HepG2 (cell line): ENCODE results near the gene DIP2C. TPM values are rescaled to one million over a fixed set of nuclear protein-coding genes. Genes with fewer than 3 reads are reported as not detected.

ENCODE experiments used
- ATAC-seq: fragments of 200-7000 bp; cut with Tn5 transposase; 3 replicates; pipeline ENCODE4 v1.9.1; 2020; ENCODE audit warnings: mild to moderate bottlenecking, moderate library complexity
- BruUV-seq: library from RNA; stranded (reverse); fragments of 400-500 nt; replicated peaks from 2 replicates; lab custom pipeline; 2021; lab: Mats Ljungman, UMichigan
- CTCF ChIA-PET: fragments of 300-600 bp; formaldehyde crosslinking; extraction: SDS; loops from one replicate; lab custom pipeline; 2021; ENCODE audit warnings: low total read pairs, inconsistent platforms, low intra/inter-chr PET ratio; lab: Yijun Ruan, JAX
- POLR2A ChIA-PET: fragments of 350-600 bp; sonication (Branson Sonifier 250); formaldehyde crosslinking; loops from one replicate; lab custom pipeline; 2020; ENCODE audit warnings: antibody characterized with exemption, inconsistent platforms; lab: Yijun Ruan, JAX
- DNase-seq: peaks from one replicate; pipeline ENCODE4 v3.0.0-alpha.2; 2015; ENCODE audit warnings: low spot score
- FAIRE-seq: peaks from 3 replicates; lab custom pipeline; 2011; peaks lifted over from hg19 to GRCh38; lab: Jason Lieb, UNC
- H2AFZ ChIP-seq: one replicate; pipeline ENCODE4 v1.6.1; 2011; ENCODE audit warnings: low read length, inconsistent platforms
- H3K27ac ChIP-seq: fragments of 300-600 bp; 3 replicates; pipeline ENCODE4 v1.8.0; 2011; ENCODE audit warnings: mixed run types, mild to moderate bottlenecking, mixed read lengths, low read length, inconsistent platforms; ENCODE audit not compliant: insufficient read depth; ENCODE audit errors: extremely low read length
- H3K27me3 ChIP-seq, 2 experiments: fragments of 200-600 bp in 1 of 2; 2 replicates in 1 of 2; 3 replicates in 1 of 2; pipeline versions ENCODE4 v1.6.0 to v1.8.0; 2011; ENCODE audit warnings: low read length in 2 of 2, mild to moderate bottlenecking in 2 of 2, moderate library complexity in 2 of 2, inconsistent platforms in 1 of 2; ENCODE audit not compliant: insufficient read depth in 2 of 2, control insufficient read depth in 1 of 2
- H3K36me3 ChIP-seq, 2 experiments: fragments of 200-600 bp in 1 of 2; replicated peaks in 1 of 2; 2 replicates in 1 of 2; 3 replicates in 1 of 2; pipeline versions ENCODE4 v1.5.1 to v1.8.0; 2011; ENCODE audit warnings: low read length in 2 of 2, inconsistent platforms in 1 of 2; ENCODE audit not compliant: insufficient read depth in 2 of 2, control insufficient read depth in 1 of 2
- H3K4me1 ChIP-seq: 2 replicates; pipeline ENCODE4 v1.5.1; 2012; ENCODE audit warnings: low read length, inconsistent platforms; ENCODE audit not compliant: insufficient read depth
- H3K4me2 ChIP-seq: 2 replicates; pipeline ENCODE4 v1.6.0; 2011; ENCODE audit warnings: low read depth, low read length, inconsistent platforms
- H3K4me3 ChIP-seq, 3 experiments: fragments of 200-600 bp in 1 of 3; sonication (generic), shearing (Covaris generic) in 1 of 3; replicated peaks in 1 of 3; 2 replicates each; pipeline ENCODE4 v1.5.1; 2011 to 2016; ENCODE audit warnings: low read length in 3 of 3, inconsistent platforms in 2 of 3, low read depth in 2 of 3, mild to moderate bottlenecking in 2 of 3, control low read depth in 1 of 3, mixed read lengths in 1 of 3; ENCODE audit not compliant: insufficient read depth in 1 of 3
- H3K79me2 ChIP-seq: one replicate; pipeline ENCODE4 v1.6.1; 2011; ENCODE audit warnings: low read length, inconsistent platforms; ENCODE audit not compliant: insufficient read depth
- H3K9ac ChIP-seq: 2 replicates; pipeline ENCODE4 v1.6.0; 2011; ENCODE audit warnings: mild to moderate bottlenecking, low read depth, low read length, inconsistent platforms; ENCODE audit not compliant: insufficient read depth
- H3K9me3 ChIP-seq: 2 replicates; pipeline ENCODE4 v1.5.1; 2012; ENCODE audit warnings: mild to moderate bottlenecking, low read length
- H4K20me1 ChIP-seq: 2 replicates; pipeline ENCODE4 v1.6.0; 2011; ENCODE audit warnings: inconsistent platforms, mild to moderate bottlenecking, low read length, moderate library complexity; ENCODE audit not compliant: insufficient read depth
- BCL6 ChIP-seq: IDR thresholded peaks from 2 replicates; pipeline ENCODE4 v1.6.1; 2016; ENCODE audit warnings: missing genetic modification reagents, missing compliant biosample characterization
- IRX3 ChIP-seq: sonication (generic); formaldehyde crosslinking; IDR thresholded peaks from 2 replicates; pipeline ENCODE4 v1.8.1; 2023; ENCODE audit warnings: mild to moderate bottlenecking, low read depth, missing genetic modification reagents, borderline replicate concordance
- KDM4B ChIP-seq: sonication (generic); formaldehyde crosslinking; IDR thresholded peaks from 2 replicates; pipeline ENCODE4 v1.4.0; 2020; ENCODE audit warnings: missing genetic modification reagents
- KLF6 ChIP-seq: IDR thresholded peaks from 2 replicates; pipeline ENCODE4 v1.8.0; 2016; ENCODE audit warnings: missing biosample characterization, missing genetic modification reagents
- MED8 ChIP-seq: sonication (generic); formaldehyde crosslinking; IDR thresholded peaks from 2 replicates; pipeline ENCODE4 v1.8.1; 2023; ENCODE audit warnings: mild to moderate bottlenecking, missing genetic modification reagents; ENCODE audit not compliant: insufficient replicate concordance
- NONO ChIP-seq, 2 experiments: fragments of 450-650 bp in 1 of 2; sonication (generic) in 1 of 2; formaldehyde crosslinking in 1 of 2; IDR thresholded peaks in 1 of 2; conservative IDR thresholded peaks in 1 of 2; 2 replicates each; pipeline versions ENCODE4 v1.6.1 to v1.8.0; 2017 to 2022; ENCODE audit warnings: mild to moderate bottlenecking in 1 of 2, missing genetic modification reagents in 1 of 2, moderate library complexity in 1 of 2
- TBX2 ChIP-seq: sonication (generic); formaldehyde crosslinking; IDR thresholded peaks from 2 replicates; pipeline ENCODE4 v1.5.0; 2020; ENCODE audit warnings: missing genetic modification reagents, mild to moderate bottlenecking, borderline replicate concordance
- TIGD3 ChIP-seq: sonication (generic); formaldehyde crosslinking; IDR thresholded peaks from 2 replicates; pipeline ENCODE4 v1.5.1; 2020; ENCODE audit warnings: mild to moderate bottlenecking, missing genetic modification reagents, borderline replicate concordance
- UBTF ChIP-seq: sonication (generic); formaldehyde crosslinking; IDR thresholded peaks from 2 replicates; pipeline ENCODE4 v1.4.0; 2020; ENCODE audit warnings: mild to moderate bottlenecking, missing genetic modification reagents
- ZBTB1 ChIP-seq: sonication (generic); formaldehyde crosslinking; IDR thresholded peaks from 2 replicates; pipeline ENCODE4 v1.4.0; 2020; ENCODE audit warnings: missing genetic modification reagents, borderline replicate concordance
- ZBTB20 ChIP-seq: sonication (generic); formaldehyde crosslinking; IDR thresholded peaks from 2 replicates; pipeline ENCODE4 v1.8.1; 2023; ENCODE audit warnings: missing genetic modification reagents, low read depth, mild to moderate bottlenecking, borderline replicate concordance
- ZNF781 ChIP-seq: sonication (generic); formaldehyde crosslinking; IDR thresholded peaks from 2 replicates; pipeline ENCODE4 v1.5.1; 2020; ENCODE audit warnings: borderline replicate concordance, mild to moderate bottlenecking, missing genetic modification reagents; ENCODE audit errors: not compliant biosample characterization
- ZNF883 ChIP-seq: sonication (generic); formaldehyde crosslinking; IDR thresholded peaks from 2 replicates; pipeline ENCODE4 v1.5.1; 2020; ENCODE audit warnings: mild to moderate bottlenecking, missing genetic modification reagents; ENCODE audit errors: not compliant biosample characterization
- ZZZ3 ChIP-seq: sonication (generic); formaldehyde crosslinking; IDR thresholded peaks from 2 replicates; pipeline ENCODE4 v1.4.0; 2020; ENCODE audit warnings: missing genetic modification reagents, mild to moderate bottlenecking, borderline replicate concordance
- WGBS: methylation state at CpG from one replicate; pipeline ENCODE4 v1.1.6; 2017; ENCODE audit warnings: low lambda C conversion rate; 5-methylcytosine and 5-hydroxymethylcytosine counted together
- in situ Hi-C: cut with HindIII; loops from 2 replicates; pipeline ENCODE4 v1.10.0; 2017; ENCODE audit warnings: low pct_unique_long_range_greater_than_20kb; ENCODE audit not compliant: extremely low pct_ligation_motif_present
- intact Hi-C: fragments of 100-400 bp; cut with micrococcal nuclease; formaldehyde crosslinking; loops from one replicate; pipeline ENCODE4 v1.10.0; 2022; ENCODE audit not compliant: unreplicated experiment
- polyA plus RNA-seq, 8 experiments: library from polyadenylated mRNA; depleted of rRNA in 3 of 8; stranded (reverse) in 7 of 8; unstranded in 1 of 8; fragments of >200 nt; fragmentation: Illumina TruSeq in 4 of 8; extraction: Trizol in 4 of 8; gene quantifications; 2 replicates each; pipeline versions ENCODE4 v1.2.1 to v1.2.3, GENCODE V29; 2011 to 2016; ENCODE audit warnings: low read depth in 4 of 8, missing spikeins in 1 of 8, mixed read lengths in 1 of 8; ENCODE audit not compliant: insufficient read depth in 1 of 8
- total RNA-seq, 5 experiments: library from RNA; depleted of rRNA; stranded (reverse); fragments of >200 nt; fragmentation: Illumina TruSeq; extraction: Trizol; gene quantifications; 2 replicates each; pipeline ENCODE4 v1.2.3, GENCODE V29; 2016; ENCODE audit warnings: low read depth in 1 of 5
- TF ChIP-seq, protein P1 (sequence below): sonication (generic); formaldehyde crosslinking; IDR thresholded peaks from 2 replicates; pipeline ENCODE4 v1.4.0; 2020; ENCODE audit warnings: missing genetic modification reagents

DIP2C gene
- total and polyA plus RNA-seq, 2 of the 13 experiments (the other 11 are each of a cell fraction or from before 2014, with no cell fraction given), result 2.2 to 2.7 TPM

- TF ChIP-seq, protein P1, sequence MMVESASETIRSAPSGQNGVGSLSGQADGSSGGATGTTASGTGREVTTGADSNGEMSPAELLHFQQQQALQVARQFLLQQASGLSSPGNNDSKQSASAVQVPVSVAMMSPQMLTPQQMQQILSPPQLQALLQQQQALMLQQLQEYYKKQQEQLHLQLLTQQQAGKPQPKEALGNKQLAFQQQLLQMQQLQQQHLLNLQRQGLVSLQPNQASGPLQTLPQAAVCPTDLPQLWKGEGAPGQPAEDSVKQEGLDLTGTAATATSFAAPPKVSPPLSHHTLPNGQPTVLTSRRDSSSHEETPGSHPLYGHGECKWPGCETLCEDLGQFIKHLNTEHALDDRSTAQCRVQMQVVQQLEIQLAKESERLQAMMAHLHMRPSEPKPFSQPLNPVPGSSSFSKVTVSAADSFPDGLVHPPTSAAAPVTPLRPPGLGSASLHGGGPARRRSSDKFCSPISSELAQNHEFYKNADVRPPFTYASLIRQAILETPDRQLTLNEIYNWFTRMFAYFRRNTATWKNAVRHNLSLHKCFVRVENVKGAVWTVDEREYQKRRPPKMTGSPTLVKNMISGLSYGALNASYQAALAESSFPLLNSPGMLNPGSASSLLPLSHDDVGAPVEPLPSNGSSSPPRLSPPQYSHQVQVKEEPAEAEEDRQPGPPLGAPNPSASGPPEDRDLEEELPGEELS (CRISPR knock-in tag), result no peak
- no peak for TF ChIP-seq TIGD3 (CRISPR knock-in tag)
- no peak for TF ChIP-seq IRX3 (CRISPR knock-in tag)
- no peak for TF ChIP-seq MED8 (CRISPR knock-in tag)
- no peak for TF ChIP-seq KDM4B (CRISPR knock-in tag)
- no peak for TF ChIP-seq ZBTB20
- no peak for TF ChIP-seq NONO (IDR thresholded peaks at IDR 0.05)
- TF ChIP-seq NONO (CRISPR knock-in tag; conservative IDR thresholded peaks at IDR 0.05), result no peak
- no peak for TF ChIP-seq BCL6
- TF ChIP-seq UBTF (CRISPR knock-in tag), result no peak
- no peak for TF ChIP-seq ZNF883 (CRISPR knock-in tag)
- TF ChIP-seq KLF6 (CRISPR knock-in tag), result no peak
- no peak for TF ChIP-seq ZBTB1 (CRISPR knock-in tag)
- no peak for TF ChIP-seq ZZZ3 (CRISPR knock-in tag)
- no peak for TF ChIP-seq ZNF781 (CRISPR knock-in tag)
- TF ChIP-seq TBX2 (CRISPR knock-in tag), result no peak
- intact Hi-C loops (no loop called here), in situ Hi-C loops (no loop called here)
- no peak for ATAC-seq
- H4K20me1 ChIP-seq, result peaks cover 4% of the 10 kb centered on the region; the same call in 1 of the 2 replicates
- CTCF ChIA-PET, result no interaction called here
- no peaks in the 10 kb centered on the region for H3K36me3 ChIP-seq
- no peaks in the 10 kb centered on the region for H3K9me3 ChIP-seq
- no peak overlapping the region for H3K9ac ChIP-seq
- H3K4me3 ChIP-seq, result no peak overlapping the region
- 92% methylated on average over 8 of the region's 12 CpGs for WGBS
- H3K4me2 ChIP-seq, result no peak overlapping the region
- no peaks in the 10 kb centered on the region for H3K27me3 ChIP-seq
- H2AFZ ChIP-seq, result no peak overlapping the region
- peaks cover 10% of the 10 kb centered on the region for H3K4me1 ChIP-seq
- POLR2A ChIA-PET, result no interaction called here
- no peak for FAIRE-seq
- no peak overlapping the region for H3K27ac ChIP-seq
- no TSS peak for BruUV-seq
- no peak for DNase-seq
- no peaks in the 10 kb centered on the region for H3K79me2 ChIP-seq
Observed at GRCh38 chr10:619710-620109, 69.8 kb downstream of the DIP2C start.
